Neural crest cell (in vitro differentiated cells): ENCODE data around the gene IRF2BP1. TPM values are rescaled to one million over a fixed set of nuclear protein-coding genes. Genes with fewer than 3 reads are reported as not detected.

Experiments used
- DNase-seq: peaks from one replicate; pipeline ENCODE4 v3.0.0; 2021; ENCODE audit warnings: low read depth, mixed read lengths, low spot score
- H3K27ac Mint-ChIP-seq: one replicate; pipeline ENCODE4 v1.8.0; 2021; ENCODE audit warnings: mild to moderate bottlenecking, mixed read lengths; ENCODE audit not compliant: unreplicated experiment
- H3K27me3 Mint-ChIP-seq: 2 replicates; pipeline ENCODE4 v1.8.0; 2021; ENCODE audit warnings: low read depth, mild to moderate bottlenecking, mixed read lengths
- H3K36me3 Mint-ChIP-seq: 2 replicates; pipeline ENCODE4 v1.8.0; 2021; ENCODE audit warnings: low read depth, mild to moderate bottlenecking, mixed read lengths
- H3K4me1 Mint-ChIP-seq: 2 replicates; pipeline ENCODE4 v1.8.0; 2021; ENCODE audit warnings: mixed read lengths
- H3K4me3 Mint-ChIP-seq: one replicate; pipeline ENCODE4 v1.8.0; 2021; ENCODE audit warnings: mild to moderate bottlenecking, mixed read lengths
- H3K9me3 Mint-ChIP-seq: 2 replicates; pipeline ENCODE4 v1.8.0; 2021; ENCODE audit warnings: mixed read lengths
- total RNA-seq: library from RNA; stranded (reverse); gene quantifications from 2 replicates; pipeline ENCODE4 v1.2.1, GENCODE V29; 2021
- TF ChIP-seq, protein P1 (sequence below): fragments of 200-600 bp; sonication (generic); conservative IDR thresholded peaks from 2 replicates; pipeline ENCODE4 v1.5.0; 2021; ENCODE audit warnings: antibody characterized with exemption, mild to moderate bottlenecking

IRF2BP1 gene
- total RNA-seq, 1 donor from 2014 or later = 33.1 TPM

DNA sequence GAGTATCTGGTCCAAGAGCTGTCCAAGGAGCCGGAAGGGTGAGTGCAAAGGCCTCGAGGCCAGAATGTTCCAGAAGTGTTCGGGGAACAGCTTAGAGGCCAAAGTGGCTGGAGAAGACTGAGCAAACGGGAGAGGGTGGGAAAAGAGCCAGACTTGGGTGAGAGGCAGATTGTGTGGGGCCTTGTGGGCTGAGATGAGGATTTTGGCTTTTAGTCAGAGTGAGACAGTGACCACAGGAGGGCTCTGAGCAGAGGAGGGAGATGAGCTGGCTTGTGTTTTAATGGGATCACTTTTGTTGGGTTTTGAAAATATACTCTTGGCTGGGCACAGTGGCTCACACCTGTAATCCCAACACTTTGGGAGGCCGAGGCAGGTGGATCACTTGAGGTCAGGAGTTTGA, 23.0 kb upstream of the IRF2BP1 start:
- TF ChIP-seq, protein P1, sequence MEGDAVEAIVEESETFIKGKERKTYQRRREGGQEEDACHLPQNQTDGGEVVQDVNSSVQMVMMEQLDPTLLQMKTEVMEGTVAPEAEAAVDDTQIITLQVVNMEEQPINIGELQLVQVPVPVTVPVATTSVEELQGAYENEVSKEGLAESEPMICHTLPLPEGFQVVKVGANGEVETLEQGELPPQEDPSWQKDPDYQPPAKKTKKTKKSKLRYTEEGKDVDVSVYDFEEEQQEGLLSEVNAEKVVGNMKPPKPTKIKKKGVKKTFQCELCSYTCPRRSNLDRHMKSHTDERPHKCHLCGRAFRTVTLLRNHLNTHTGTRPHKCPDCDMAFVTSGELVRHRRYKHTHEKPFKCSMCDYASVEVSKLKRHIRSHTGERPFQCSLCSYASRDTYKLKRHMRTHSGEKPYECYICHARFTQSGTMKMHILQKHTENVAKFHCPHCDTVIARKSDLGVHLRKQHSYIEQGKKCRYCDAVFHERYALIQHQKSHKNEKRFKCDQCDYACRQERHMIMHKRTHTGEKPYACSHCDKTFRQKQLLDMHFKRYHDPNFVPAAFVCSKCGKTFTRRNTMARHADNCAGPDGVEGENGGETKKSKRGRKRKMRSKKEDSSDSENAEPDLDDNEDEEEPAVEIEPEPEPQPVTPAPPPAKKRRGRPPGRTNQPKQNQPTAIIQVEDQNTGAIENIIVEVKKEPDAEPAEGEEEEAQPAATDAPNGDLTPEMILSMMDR = no peak
- Mint-ChIP-seq H3K4me3 (no peak overlapping the region), H3K27ac (peak overlapping the region; percentile 13), H3K27me3 (peaks cover 4% of the 10 kb centered on the region), H3K9me3 (no peaks in the 10 kb centered on the region), H3K36me3 (no peaks in the 10 kb centered on the region), H3K4me1 (no peaks in the 10 kb centered on the region)
- DNase-seq = no peak

DNA sequence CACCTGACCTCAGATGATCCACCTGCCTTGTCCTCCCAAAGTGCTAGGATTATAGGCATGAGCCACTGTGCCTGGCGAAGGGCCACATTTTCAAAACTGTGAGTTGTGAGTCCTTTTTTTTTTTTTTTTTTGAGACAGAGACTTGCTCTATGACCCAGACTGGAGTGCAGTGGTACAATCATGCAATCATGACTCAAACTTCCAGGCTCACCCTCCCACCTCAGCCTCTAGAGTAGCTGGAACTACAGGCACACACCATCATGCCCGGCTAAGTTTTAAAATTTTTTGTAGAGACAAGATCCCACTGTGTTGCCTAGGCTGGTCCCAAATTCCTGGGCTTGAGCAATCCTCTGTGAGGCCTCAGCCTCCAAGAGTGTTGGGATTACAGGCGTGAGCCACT, 20.3 kb upstream of the IRF2BP1 start:
- DNase-seq = no peak
- Mint-ChIP-seq H3K27ac (peak overlapping the region; percentile 78), H3K36me3 (no peaks in the 10 kb centered on the region), H3K4me3 (no peak overlapping the region), H3K4me1 (peaks cover 5% of the 10 kb centered on the region), H3K9me3 (no peaks in the 10 kb centered on the region), H3K27me3 (peaks cover 16% of the 10 kb centered on the region)
- TF ChIP-seq, protein P1 = no peak

DNA sequence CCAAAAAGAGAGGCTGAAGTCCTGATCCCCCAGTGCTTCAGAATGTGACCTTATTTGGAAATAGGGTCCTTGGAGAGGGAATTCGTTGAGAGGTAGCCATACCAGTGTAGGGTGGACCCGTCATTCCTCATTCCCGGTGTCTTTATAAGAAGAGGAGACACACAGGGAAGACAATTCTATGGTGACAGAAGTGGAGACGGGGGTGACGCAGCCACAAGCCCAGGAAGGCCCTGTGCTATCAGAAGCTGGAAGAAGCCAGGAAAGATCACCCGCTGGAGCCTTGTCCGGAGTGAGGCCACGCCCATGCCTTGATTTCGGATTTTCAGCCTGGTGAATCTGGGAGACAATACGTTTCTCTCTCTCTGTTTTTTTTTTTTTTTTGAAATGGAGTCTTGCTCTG, 19.1 kb upstream of the IRF2BP1 start:
- Mint-ChIP-seq H3K27me3 (peaks cover 25% of the 10 kb centered on the region), H3K4me1 (peaks cover 11% of the 10 kb centered on the region), H3K9me3 (no peaks in the 10 kb centered on the region), H3K36me3 (peaks cover 4% of the 10 kb centered on the region), H3K4me3 (no peak overlapping the region), H3K27ac (peak overlapping the region; percentile 83)
- TF ChIP-seq, protein P1 = no peak
- no peak for DNase-seq

DNA sequence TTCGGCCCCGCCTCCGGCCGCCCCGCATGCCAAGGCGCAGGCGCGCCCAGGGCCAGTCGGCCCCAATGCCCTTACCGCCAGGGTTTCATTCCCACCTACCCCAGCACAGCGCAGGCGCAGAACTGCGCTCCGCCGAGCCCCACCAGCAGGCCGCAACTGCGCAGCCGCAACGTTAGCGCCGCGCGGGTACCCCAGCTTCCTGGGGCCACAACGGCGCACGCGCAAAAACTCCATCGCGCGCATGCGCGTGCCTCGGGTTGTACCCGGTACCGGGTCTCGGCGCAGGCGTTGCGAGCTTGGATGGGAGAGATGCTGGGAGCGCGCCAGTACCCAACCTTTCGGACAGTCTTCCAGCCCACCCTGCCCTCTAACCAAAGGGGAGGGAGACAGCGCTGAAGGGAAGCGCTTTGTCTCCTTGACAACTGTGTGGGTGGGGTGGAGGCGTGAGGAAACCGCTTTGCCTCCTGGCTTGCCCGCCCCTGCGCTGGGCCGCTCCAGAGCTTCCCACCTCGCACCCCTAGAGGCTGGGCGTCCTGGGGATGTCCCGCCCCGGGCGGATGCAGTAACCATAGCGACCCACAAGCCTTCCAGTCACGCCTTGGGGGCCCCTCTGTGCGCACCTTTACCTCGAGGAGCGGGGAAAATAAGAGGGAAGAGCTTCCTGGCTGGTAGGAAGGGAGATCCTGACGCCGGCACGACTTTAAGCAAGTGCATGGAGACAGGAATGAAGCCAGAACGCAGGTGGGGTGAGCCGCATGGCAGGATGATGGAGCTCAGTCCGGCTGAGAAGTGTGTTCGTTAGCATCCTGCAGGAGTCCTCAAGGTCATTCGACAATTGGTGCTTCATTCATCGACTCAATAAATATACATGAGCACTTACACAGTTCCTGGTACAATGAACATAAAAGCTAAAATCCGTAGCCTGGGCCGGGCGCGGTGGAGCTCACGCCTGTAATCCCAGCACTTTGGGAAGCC, 17.0 kb upstream of the IRF2BP1 start:
- no peak overlapping the region for H3K27ac Mint-ChIP-seq
- peaks cover 21% of the 10 kb centered on the region for H3K27me3 Mint-ChIP-seq
- H3K4me1 Mint-ChIP-seq = peaks cover 11% of the 10 kb centered on the region
- TF ChIP-seq, protein P1 = no peak
- no peaks in the 10 kb centered on the region for H3K9me3 Mint-ChIP-seq
- peak; percentile 99 for DNase-seq
- H3K36me3 Mint-ChIP-seq = peaks cover 4% of the 10 kb centered on the region
- peak overlapping the region; percentile 96 for H3K4me3 Mint-ChIP-seq

DNA sequence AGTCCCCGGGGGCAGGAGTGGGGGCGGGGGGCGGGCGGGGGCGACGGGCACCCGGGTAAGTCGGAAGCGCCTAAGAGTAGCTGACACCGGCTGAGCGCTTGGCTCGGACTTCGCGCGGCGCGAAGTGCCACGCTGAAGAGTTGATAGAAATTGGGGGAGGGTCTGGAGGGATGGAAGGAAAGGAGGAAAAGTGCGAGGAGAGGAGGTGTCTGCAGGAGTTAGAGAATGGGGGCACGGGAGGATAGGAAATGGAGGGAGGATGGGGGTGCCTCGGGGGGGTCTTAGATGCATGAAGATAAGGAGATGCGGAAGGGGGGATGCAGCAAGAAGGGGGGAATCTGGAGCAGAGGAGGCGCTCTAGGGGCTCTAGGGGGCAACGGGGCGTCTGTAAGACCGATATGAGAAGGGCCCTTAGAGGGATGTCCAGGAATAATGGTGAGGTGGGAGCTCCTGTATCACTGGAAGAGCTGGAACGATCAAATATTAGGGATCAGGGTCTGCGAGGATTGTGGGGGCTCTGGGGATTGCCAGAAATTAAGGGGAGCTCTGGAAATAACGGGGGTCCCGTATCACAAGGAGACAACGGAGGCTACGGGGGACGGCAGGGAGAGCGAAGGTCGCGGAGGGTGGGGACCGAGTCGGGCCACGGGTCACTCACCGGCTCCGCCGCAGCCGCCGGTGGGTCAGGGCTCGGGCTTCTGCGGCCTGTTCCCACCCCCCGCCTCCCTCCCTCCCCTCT, 16.1 kb upstream of the IRF2BP1 start, which contains the start of gene MYPOP:
MYPOP (minus strand) TSS at position 702 of the 739 bp plus-strand sequence. CDS start 840 bp downstream, outside the sequence.
- H3K9me3 Mint-ChIP-seq = no peaks in the 10 kb centered on the region
- H3K27me3 Mint-ChIP-seq = peaks cover 21% of the 10 kb centered on the region
- DNase-seq = no peak
- H3K36me3 Mint-ChIP-seq = peaks cover 4% of the 10 kb centered on the region
- H3K27ac Mint-ChIP-seq = peak within 1 kb of the TSS; percentile 90
- H3K4me1 Mint-ChIP-seq = peaks cover 11% of the 10 kb centered on the region
- TF ChIP-seq, protein P1 = no peak
- H3K4me3 Mint-ChIP-seq = peak within 1 kb of the TSS; percentile 96
